AG09319 (cell line): ENCODE results near the gene GAB4.

Experiments used
- DNase-seq: peaks from one replicate; pipeline ENCODE4 v3.0.0-alpha.2; 2010; ENCODE audit warnings: low read depth; ENCODE audit errors: extremely low read depth
- TF ChIP-seq, protein P1 (sequence below): IDR thresholded peaks from 2 replicates; pipeline ENCODE4 v1.5.1; 2011; ENCODE audit warnings: low read depth, mild to moderate bottlenecking, inconsistent platforms, low read length, moderate library complexity

Gene GAB4

DNA sequence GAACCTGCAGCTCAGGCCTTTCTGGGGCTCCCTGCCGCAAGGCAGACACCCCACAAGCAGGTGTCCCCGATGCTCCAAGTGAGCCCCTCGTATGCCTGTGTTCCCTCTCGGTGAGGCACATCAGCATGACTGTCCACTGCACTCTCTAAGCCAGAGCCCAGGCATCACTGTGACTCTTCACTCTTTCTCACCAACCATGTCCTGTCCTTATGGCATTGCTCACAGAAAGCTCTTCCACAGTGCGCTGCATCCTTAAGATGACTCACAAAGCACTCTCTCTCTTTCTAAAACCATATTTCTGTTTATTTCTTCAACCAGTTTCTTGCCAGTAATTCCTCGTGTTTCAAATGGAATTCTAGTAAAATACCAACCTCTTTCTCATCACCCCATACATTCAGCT, 18.1 kb downstream of the GAB4 start:
- DNase-seq = no peak
- TF ChIP-seq, protein P1, sequence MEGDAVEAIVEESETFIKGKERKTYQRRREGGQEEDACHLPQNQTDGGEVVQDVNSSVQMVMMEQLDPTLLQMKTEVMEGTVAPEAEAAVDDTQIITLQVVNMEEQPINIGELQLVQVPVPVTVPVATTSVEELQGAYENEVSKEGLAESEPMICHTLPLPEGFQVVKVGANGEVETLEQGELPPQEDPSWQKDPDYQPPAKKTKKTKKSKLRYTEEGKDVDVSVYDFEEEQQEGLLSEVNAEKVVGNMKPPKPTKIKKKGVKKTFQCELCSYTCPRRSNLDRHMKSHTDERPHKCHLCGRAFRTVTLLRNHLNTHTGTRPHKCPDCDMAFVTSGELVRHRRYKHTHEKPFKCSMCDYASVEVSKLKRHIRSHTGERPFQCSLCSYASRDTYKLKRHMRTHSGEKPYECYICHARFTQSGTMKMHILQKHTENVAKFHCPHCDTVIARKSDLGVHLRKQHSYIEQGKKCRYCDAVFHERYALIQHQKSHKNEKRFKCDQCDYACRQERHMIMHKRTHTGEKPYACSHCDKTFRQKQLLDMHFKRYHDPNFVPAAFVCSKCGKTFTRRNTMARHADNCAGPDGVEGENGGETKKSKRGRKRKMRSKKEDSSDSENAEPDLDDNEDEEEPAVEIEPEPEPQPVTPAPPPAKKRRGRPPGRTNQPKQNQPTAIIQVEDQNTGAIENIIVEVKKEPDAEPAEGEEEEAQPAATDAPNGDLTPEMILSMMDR = no peak

DNA sequence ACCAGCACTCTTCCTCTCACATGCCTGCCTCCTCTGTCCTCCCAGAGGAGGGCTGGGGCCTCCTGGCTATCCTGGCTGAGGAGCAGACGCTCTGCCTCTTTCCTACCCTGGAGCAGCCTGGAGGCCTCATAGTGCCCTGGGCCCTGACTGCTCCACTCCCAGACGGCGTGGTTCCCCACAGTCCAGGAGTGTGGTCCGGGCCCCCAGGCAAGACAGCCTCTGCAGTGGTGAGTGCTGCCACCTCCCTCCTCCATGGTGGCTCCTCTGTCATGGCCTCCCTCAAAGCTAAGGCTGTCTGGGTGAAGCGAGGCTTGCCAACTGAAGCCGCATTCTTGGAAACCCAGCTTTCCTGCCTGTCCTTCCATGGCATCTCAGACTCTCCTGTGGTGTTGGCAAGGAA, 19.8 kb downstream of the GAB4 start:
- no peak for DNase-seq
- TF ChIP-seq, protein P1 = no peak

DNA sequence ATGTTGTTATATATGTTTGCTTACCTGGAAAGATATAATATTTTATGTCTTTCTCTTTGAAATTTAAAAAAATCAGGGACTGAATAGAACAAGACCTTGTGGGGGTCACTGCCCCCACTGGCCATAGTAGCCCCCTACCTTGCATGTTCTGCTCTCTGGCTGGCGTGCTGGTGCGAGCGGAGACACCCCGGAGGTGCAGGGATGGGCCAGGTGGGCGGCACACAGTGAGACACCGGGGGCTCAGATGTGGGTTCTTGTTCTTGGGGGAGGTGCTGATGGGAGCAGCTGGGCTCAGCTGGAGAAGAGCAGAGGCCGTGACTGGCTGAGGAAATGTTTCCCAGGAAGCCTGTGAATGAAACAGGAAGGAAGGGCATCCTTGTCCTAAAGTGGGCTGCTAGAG, 20.2 kb downstream of the GAB4 start:
- TF ChIP-seq, protein P1 = no peak
- no peak for DNase-seq

DNA sequence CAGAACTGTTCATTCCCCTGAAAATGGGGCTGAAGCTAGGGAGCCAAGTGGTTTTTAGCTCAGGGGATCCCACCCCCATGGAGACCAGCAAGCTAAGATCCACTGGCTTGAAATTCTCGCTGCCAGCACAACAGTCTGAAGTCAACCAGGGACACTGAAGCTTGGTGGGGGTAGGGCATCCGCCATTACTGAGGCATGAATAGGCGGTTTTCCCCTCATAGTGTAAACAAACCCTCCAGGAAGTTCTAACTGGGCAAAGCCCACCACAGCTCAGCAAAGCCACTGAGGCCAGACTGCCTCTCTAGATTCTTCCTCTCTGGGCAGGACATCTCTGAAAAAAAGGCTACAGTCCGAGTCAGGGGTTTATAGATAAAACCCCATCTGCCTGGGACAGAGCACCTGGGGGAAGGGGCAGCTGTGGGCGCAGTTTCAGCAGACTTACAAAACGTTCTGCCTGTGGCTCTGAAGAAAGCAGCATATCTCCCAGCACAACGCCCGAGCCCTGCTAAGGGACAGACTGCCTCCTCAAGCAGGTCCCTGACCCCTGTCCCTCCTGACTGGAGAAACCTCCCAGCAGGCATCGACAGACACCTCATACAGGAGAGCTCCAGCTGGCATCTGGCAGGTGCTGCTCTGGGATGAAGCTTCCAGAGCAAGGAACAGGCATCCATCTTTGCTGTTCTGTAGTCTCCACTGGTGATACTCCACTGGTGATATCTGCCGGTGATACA, 32.7 kb downstream of the GAB4 start:
- TF ChIP-seq, protein P1 = no peak
- no peak for DNase-seq

DNA sequence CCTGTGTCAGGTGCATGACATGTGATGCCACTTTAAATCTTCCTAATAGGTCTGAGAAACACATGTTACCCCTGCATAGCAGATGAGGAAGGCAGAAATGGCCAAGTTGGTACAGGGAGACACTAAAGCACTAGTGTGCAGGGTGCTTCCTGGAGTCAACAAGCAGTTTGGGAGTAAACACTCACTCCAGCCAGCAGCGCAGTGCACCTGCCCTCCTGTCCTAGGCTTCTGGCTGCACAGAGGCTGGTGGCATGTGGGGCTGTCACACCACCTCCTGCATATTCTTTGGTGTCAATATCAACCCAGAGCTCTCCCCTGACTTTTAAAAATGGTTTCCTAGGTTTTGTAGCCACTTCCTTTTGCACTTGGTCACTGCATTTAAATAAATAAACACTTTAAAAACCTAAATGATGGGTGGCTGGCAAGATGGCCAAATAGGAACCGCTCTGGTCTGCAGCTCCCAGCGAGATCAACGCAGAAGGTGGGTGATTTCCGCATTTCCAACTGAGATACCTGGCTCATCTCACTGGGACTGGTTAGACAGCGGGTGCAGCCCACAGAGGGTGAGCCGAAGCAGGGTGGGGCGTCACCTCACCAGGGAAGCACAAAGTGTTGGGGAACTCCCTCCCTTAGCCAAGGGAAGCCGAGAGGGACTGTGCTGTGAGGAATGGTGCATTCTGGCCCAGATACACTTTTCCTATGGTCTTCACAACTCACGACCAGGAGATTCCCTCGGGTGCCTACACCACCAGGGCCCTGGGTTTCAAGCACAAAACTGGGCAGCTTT, 33.5 kb downstream of the GAB4 start:
- no peak for DNase-seq
- TF ChIP-seq, protein P1 = no peak

DNA sequence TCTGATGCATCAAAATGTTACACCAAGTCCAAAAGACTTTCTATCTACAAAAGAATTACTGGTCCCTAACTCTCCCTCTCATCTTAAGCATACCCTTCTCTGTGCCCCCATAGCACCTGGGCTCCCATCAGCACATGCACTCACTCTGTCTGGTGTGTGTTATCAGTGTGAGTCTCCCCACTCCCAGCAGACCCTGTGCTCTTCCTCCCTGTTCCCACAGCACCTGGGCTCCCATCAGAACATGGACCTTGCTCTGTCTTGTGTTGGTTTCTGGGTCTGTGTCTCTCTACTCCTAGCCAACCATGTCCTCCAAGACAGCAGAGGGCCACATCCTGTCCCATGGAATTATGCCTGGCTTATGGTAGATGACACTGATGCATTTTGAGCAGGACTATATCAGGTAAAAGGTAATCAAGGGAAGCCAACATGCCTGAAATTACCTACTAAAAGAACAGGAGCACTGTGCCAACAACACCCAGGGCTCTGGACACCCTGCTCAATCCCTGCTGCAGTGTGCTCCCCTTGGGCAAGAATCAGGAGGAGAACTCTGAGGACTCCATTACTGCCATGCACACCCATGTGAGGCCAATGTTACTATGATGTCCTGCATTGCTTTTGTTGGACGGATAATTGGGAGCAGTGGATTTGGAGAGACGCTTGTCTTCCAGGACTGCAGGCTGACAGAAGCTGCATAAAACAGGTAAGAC, 34.3 kb downstream of the GAB4 start:
- TF ChIP-seq, protein P1 = no peak
- no peak for DNase-seq

DNA sequence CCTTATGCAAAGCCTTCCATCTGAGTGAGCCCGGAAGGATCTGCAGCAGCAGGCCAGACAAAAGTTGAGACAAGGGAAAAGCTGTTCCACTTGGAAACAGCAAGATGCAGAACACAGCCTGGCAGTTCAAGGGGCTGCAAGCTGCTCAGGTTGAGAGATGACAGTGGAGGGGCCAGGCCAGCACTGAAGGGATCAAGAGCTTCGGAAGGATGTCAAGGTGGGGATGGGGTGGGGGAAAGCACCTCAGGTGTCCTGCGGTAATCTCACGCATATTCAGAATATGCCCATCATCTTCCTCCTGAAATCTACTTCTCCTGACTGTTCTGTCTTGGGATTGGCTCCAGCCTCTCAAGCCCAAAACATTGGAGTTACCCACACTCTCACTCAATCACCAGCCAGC, 35.7 kb downstream of the GAB4 start:
- no peak for DNase-seq
- TF ChIP-seq, protein P1 = no peak
